AG10803 (cell line): Measurements from ENCODE around the gene SLX4IP.
A peak's percentile ranks its signal among the peaks of the same experiment; 100 is the strongest.

Experiments used
- DNase-seq: peaks from one replicate; pipeline ENCODE4 v3.0.0; 2010; ENCODE audit warnings: low read depth
- H3K4me3 ChIP-seq: 2 replicates; pipeline ENCODE4 v1.5.1; 2011; ENCODE audit warnings: mild to moderate bottlenecking, low read length, control low read depth
- CTCF ChIP-seq: conservative IDR thresholded peaks from 2 replicates; pipeline ENCODE4 v1.5.1; 2011; ENCODE audit warnings: mild to moderate bottlenecking, low read length, control low read depth, inconsistent platforms

The SLX4IP gene

DNA sequence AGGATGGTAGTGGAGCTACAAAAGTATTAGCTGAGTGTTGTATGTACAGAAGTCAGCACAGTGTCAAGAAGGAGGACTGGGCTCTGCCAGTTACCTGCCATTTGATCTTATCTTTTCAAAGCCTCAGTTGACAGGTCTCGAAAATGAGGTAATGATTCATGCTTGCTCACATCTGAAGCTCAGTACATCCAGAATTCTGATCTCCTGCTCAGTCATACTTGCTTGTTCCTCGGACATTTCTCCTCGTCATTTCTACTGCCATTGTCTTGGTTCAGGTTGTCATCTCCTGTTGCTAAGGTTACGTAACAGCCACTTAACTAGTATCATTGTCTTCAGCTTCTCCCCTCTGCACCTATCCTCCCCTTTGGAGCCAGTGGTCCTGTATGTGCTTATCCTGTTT, 89.5 kb downstream of the SLX4IP start:
- no peak for DNase-seq

DNA sequence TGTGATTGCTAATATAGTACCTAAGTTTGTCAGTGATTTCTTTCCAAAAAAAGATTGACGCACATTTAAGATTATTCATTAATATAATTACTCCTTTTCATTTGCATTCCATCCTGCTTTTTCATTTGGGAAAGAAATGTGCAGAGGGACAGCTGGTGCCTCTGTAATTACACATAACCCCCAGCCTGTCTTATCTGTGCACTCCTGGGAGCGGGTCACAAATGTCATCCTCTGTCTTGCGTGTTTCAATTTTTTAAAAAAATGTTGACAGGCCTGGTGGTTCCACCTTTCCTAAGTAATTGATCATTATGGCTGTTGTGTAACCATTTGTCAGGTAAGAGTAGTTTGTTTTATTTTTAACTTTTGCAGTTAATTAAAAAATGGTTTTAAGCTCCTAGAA, 92.7 kb downstream of the SLX4IP start:
- H3K4me3 ChIP-seq = no peak overlapping the region
- no peak for TF ChIP-seq CTCF
- no peak for DNase-seq

More for the DNA sequence above, 89.5 kb downstream of the SLX4IP start:
- H3K4me3 ChIP-seq = no peak overlapping the region
- TF ChIP-seq CTCF = no peak

DNA sequence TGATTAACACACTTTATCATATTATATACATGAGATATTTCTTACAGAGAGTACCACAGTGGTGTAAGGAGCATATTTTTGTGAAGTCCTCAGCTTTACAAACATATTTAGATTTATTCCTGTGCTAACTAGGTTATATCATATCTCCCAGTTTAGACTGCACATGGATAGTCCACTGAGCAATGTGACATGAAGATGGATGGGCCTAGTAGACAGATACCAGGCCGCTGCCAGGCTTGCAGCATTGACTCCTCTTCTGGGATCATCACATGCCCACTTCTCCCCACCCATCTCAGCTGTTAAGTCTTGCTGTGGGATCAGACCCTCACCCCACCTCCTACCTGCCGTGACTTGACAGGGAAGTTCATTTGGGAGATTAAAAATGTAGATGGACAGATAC, 95.8 kb downstream of the SLX4IP start:
- no peak for TF ChIP-seq CTCF
- DNase-seq = no peak
- no peak overlapping the region for H3K4me3 ChIP-seq

GRCh38 chr20:10531848-10532247, 96.7 kb downstream of the SLX4IP start:
- no peak for DNase-seq
- H3K4me3 ChIP-seq = no peak overlapping the region
- no peak for TF ChIP-seq CTCF

GRCh38 chr20:10532361-10532760, 97.3 kb downstream of the SLX4IP start:
- DNase-seq = no peak
- no peak; the same call in 1 of the 2 replicates for TF ChIP-seq CTCF
- no peak overlapping the region for H3K4me3 ChIP-seq

- DNase-seq = peak; percentile 18
- H3K4me3 ChIP-seq = no peak overlapping the region
- TF ChIP-seq CTCF = peak; percentile 44
These were observed 101.4 kb downstream of the SLX4IP start for GRCh38 chr20:10536531-10536930.

DNA sequence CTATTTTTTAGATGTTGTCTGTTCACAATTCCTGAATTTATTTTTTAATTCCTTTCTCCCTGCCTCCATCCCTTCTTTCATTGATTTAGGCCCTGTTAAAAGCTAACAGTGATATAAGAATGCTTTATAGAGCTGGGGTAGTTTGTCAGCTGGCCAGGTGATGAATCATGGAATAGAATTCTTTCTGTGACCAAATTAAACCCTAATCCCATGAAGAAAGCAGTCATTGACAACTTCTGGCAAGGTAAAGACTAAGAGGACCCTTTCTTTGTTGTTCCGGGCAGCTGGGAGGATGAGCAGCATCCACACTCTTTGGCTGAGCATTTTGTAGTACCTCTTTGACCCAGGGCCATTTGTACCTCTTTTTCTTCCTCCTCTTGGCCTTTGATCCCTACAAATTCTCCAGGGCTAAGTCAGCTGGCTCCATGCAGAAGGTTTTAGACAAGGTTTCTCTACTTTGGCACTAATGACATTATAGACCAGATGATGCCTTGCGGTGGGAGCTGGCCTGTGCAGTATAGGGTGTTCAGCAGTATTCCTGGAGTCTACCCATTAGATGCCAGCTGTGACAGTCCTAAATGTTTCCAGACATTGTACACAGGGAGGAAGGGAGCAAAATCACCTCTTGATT, 102.9 kb downstream of the SLX4IP start:
- DNase-seq = peak; percentile 46
- no peak overlapping the region for H3K4me3 ChIP-seq
- no peak for TF ChIP-seq CTCF
